Measurements from ENCODE around the gene KPNA6. TPM values are rescaled to one million over a fixed set of nuclear protein-coding genes. Genes with fewer than 3 reads are reported as not detected.

Gene KPNA6
- total RNA-seq, 6 experiments from 2014 or later, result 23.4 to 44.6 (median 34.0) TPM

GRCh38 chr1:32216566-32216965, 108.7 kb downstream of the KPNA6 start:
- no peaks in the 10 kb centered on the region for H3K9me3 ChIP-seq
- H3K4me1 ChIP-seq, result peaks cover 0 to 7% (median 3%) of the 10 kb centered on the region in 4 donors
- no peak for DNase-seq
- H3K27me3 ChIP-seq, result no peaks in the 10 kb centered on the region
- peaks cover 0 to 6% (median 0%) of the 10 kb centered on the region in 4 donors for H3K36me3 ChIP-seq
- ATAC-seq, result peak in 1 of 4 donors; percentile 23
- no peak overlapping the region for H3K4me3 ChIP-seq
- intact Hi-C loops (cut with DNase I), result loop anchor here in 1 of 2 donors (10.0 kb wide), 1 partner anchor 148 kb away; the partner anchor contains the start of genes FAM229A and TSSK3
- WGBS (ENCODE audit: insufficient coverage, low coverage, low lambda C conversion rate, missing lambda C conversion rate), result 57% methylated on average over 1 of the region's 5 CpGs
- no peak overlapping the region for H3K27ac ChIP-seq
- TF ChIP-seq, protein P1, sequence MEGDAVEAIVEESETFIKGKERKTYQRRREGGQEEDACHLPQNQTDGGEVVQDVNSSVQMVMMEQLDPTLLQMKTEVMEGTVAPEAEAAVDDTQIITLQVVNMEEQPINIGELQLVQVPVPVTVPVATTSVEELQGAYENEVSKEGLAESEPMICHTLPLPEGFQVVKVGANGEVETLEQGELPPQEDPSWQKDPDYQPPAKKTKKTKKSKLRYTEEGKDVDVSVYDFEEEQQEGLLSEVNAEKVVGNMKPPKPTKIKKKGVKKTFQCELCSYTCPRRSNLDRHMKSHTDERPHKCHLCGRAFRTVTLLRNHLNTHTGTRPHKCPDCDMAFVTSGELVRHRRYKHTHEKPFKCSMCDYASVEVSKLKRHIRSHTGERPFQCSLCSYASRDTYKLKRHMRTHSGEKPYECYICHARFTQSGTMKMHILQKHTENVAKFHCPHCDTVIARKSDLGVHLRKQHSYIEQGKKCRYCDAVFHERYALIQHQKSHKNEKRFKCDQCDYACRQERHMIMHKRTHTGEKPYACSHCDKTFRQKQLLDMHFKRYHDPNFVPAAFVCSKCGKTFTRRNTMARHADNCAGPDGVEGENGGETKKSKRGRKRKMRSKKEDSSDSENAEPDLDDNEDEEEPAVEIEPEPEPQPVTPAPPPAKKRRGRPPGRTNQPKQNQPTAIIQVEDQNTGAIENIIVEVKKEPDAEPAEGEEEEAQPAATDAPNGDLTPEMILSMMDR (IDR thresholded peaks at IDR 0.05), result no peak
- no peak for TF ChIP-seq POLR2A (IDR thresholded peaks at IDR 0.05)

DNA sequence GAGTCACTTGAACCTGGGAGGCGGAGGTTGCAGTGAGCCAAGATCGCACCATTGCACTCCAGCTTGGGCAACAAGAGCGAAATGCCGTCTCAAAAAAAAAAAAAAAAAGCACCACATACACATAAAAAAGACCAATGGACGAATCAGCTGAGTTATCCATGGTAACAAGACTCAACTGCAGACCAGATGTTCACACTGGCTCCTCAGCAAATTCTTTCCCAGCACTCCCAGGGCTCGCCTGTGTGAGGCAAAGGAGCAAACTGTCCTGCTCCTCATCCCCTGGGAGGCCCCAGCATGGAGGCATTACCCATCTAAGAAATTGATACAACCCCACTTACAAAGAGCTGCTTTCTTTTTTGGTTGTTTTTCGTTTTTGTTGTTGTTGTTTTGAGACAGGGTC, 111.2 kb downstream of the KPNA6 start:
- H3K27ac ChIP-seq, result no peak overlapping the region
- DNase-seq, result no peak
- no peak overlapping the region for H3K4me3 ChIP-seq
- ATAC-seq, result no peak
- no peaks in the 10 kb centered on the region for H3K9me3 ChIP-seq
- intact Hi-C loops (cut with DNase I), result loop anchor here in 1 of 2 donors (10.0 kb wide), 1 partner anchor 146 kb away; the partner anchor contains the start of genes FAM229A and TSSK3
- peaks cover 0 to 6% (median 0%) of the 10 kb centered on the region in 4 donors for H3K36me3 ChIP-seq
- H3K27me3 ChIP-seq, result no peaks in the 10 kb centered on the region
- H3K4me1 ChIP-seq, result peaks cover 0 to 22% (median 13%) of the 10 kb centered on the region in 4 donors
- TF ChIP-seq, protein P1 (IDR thresholded peaks at IDR 0.05), result no peak
- no peak for TF ChIP-seq POLR2A (IDR thresholded peaks at IDR 0.05)
- WGBS (ENCODE audit: insufficient coverage, low coverage, low lambda C conversion rate, missing lambda C conversion rate), result 73% methylated on average over 2 of the region's 7 CpGs

- no peaks in the 10 kb centered on the region for H3K9me3 ChIP-seq
- DNase-seq (no peak), ATAC-seq (no peak)
- intact Hi-C loops (cut with DNase I), result no loop called here
- H3K36me3 ChIP-seq, result peaks cover 0 to 19% (median 7%) of the 10 kb centered on the region in 4 donors
- H3K4me1 ChIP-seq, result peaks cover 0 to 30% (median 15%) of the 10 kb centered on the region in 4 donors
- WGBS (ENCODE audit: insufficient coverage, low coverage, low lambda C conversion rate, missing lambda C conversion rate), result 85% methylated on average over 4 of the region's 4 CpGs
- no peak overlapping the region for H3K27ac ChIP-seq
- TF ChIP-seq, protein P1 (IDR thresholded peaks at IDR 0.05), result no peak
- no peak for TF ChIP-seq POLR2A (IDR thresholded peaks at IDR 0.05)
- H3K27me3 ChIP-seq, result no peaks in the 10 kb centered on the region
- peak overlapping the region; percentile 73 to 93 (median 91) for H3K4me3 ChIP-seq
Observed at GRCh38 chr1:32220746-32221580, 113.1 kb downstream of the KPNA6 start.

DNA sequence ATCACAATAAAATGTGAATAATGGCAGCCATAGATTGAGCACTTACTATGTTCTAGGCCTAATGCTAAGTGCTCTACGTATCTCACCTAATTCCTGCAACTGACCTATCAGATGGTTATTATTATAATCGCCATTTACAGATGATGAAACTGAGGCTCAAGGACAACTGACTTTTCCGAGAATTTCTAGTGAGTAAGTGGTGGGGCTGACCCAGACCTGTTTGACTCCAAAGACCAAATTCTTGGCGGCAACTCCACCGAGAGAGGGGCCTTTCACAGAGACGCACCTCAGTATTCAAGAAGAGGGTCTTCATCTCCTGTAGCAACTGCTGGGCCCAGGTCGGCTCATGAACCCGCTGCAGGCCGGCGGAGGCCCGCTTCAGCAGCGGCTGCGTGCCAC, 113.7 kb downstream of the KPNA6 start:
- ATAC-seq (no peak), DNase-seq (no peak)
- Histone ChIP-seq H3K27ac (peak overlapping the region in 2 of 3 donors; percentile 81 to 88), H3K36me3 (peaks cover 0 to 25% (median 11%) of the 10 kb centered on the region in 4 donors), H3K9me3 (no peaks in the 10 kb centered on the region), H3K4me3 (peak overlapping the region; percentile 73 to 93 (median 91)), H3K27me3 (no peaks in the 10 kb centered on the region), H3K4me1 (peaks cover 0 to 30% (median 15%) of the 10 kb centered on the region in 4 donors)
- WGBS (ENCODE audit: insufficient coverage, low coverage, low lambda C conversion rate, missing lambda C conversion rate), result 7% methylated on average over 6 of the region's 13 CpGs
- intact Hi-C loops (cut with DNase I), result no loop called here
- TF ChIP-seq POLR2A (IDR thresholded peaks at IDR 0.05), result no peak
- TF ChIP-seq, protein P1 (IDR thresholded peaks at IDR 0.05), result no peak
